T-helper 1 cell treated with Interleukin-12 subunit alpha and Interleukin-12 subunit beta and Interleukin-4 antibody, amounts not matched to agents 30 μg/mL and 1 μg/mL, for 36 hours (primary cell): Measurements from ENCODE around the gene SLC6A11.

Experiments used
- H3K27ac Mint-ChIP-seq: one replicate; pipeline ENCODE4 v1.8.0; 2021; ENCODE audit warnings: mild to moderate bottlenecking, mixed read lengths
- H3K27me3 Mint-ChIP-seq: one replicate; pipeline ENCODE4 v1.8.0; 2021; ENCODE audit warnings: low read depth, mixed read lengths
- H3K36me3 Mint-ChIP-seq: one replicate; pipeline ENCODE4 v1.8.0; 2021; ENCODE audit warnings: low read depth, mixed read lengths
- H3K4me1 Mint-ChIP-seq: one replicate; pipeline ENCODE4 v1.8.0; 2021; ENCODE audit warnings: low read depth, mixed read lengths
- H3K4me3 Mint-ChIP-seq: one replicate; pipeline ENCODE4 v1.8.0; 2021; ENCODE audit warnings: mild to moderate bottlenecking, moderate library complexity, mixed read lengths
- H3K9me3 Mint-ChIP-seq: one replicate; pipeline ENCODE4 v1.8.0; 2021; ENCODE audit warnings: mixed read lengths

SLC6A11 gene

DNA sequence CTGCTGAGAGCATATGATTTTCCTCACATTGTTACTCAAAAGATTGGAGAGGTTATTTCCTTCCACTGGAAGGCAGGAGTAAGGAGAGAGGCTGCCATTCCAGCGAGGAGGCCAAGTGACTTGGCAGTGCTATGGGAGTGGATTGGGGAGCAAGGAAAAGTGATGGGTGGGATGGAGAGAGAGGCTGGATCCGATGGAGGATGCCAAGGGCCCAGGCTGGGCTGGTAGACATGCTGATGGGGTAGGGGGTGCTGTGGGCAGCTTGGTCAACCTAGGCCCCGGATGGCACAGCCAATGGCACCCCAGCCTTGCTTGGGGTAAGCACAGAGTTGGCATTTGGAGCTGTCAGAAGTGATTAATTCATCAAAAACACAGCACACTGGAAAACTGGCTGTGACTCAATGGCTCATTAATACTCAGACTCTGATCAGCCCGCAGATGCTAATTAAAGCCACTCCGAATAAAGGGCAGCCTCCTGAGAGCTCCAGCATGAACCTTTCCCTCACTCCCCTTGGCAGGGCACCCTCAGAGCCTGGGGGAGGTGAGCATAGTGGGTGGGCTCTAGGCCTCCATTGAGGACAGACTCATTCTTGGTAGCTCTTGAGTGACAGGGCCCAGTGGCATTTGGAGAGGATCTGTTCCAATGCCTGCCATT, 154.4 kb downstream of the SLC6A11 start:
- Mint-ChIP-seq H3K27me3 (peaks cover 4% of the 10 kb centered on the region), H3K36me3 (no peaks in the 10 kb centered on the region)

DNA sequence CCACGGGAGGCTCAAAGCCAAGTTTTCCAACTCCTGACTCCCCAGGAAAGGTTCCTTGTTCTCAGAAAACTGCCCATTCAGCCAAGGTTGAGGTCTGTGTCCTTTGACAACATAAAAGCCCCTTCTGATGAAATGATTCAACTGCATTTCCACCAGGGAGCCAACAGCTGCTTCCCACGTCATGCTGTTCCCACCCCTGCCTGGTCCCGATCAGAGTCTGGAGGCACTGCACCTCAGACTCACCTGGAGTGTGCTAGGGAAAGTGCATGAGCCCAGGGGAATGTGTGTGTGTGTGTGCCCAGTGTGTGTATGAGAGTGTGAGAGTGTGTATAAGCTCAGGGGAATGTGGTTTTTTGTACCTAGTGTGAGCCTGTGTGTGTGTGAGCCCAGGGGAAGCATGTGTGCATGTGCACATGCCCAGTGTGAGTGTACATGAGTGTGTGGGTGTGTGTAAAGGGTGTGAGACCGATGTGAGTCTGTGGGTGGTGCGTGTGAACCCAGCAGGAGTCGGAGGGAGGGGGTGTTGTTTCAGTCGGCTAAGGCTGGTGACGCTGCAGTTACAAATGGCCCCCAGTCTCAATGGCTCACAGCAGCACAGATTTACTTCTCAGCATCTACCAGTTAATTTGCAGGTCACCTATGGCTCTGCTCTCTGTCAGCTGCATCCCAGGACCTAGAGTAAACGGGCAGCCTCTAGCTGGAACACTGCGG, 156.2 kb downstream of the SLC6A11 start:
- Mint-ChIP-seq H3K36me3 (no peaks in the 10 kb centered on the region), H3K27me3 (peaks cover 4% of the 10 kb centered on the region), H3K4me1 (peaks cover 1% of the 10 kb centered on the region), H3K9me3 (no peaks in the 10 kb centered on the region), H3K4me3 (no peak overlapping the region), H3K27ac (no peak overlapping the region)

More for the DNA sequence above, 154.4 kb downstream of the SLC6A11 start:
- no peaks in the 10 kb centered on the region for H3K9me3 Mint-ChIP-seq
- no peak overlapping the region for H3K4me3 Mint-ChIP-seq
- H3K4me1 Mint-ChIP-seq: peaks cover 1% of the 10 kb centered on the region
- H3K27ac Mint-ChIP-seq: no peak overlapping the region

DNA sequence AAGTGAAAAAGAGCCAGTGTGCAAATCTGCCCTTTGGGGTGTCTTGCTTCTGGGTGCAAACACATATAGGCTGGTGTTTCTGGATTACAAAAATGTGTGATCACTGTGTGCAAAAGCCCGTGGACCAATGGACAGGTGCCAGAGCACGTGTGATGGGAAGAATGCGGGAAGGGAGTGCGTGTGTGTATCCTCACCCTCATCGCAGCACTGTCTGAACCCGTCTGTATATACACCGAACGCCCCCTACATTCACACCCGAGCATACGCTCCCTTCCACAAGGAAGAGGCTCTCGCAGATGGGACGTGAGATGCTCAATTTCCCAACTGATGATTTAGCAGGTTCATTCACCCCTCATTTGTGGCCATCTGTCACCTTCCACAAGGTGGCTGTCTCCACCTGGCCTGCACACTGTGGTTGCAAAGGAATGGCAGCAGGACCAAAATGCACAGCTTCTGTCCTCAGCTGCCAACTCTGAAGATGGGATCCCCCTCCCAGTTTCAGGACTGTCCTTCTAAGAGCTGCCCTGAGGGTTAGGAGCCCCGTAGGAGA, 157.1 kb downstream of the SLC6A11 start:
- Mint-ChIP-seq H3K36me3 (no peaks in the 10 kb centered on the region), H3K9me3 (no peaks in the 10 kb centered on the region), H3K4me1 (peaks cover 1% of the 10 kb centered on the region), H3K4me3 (no peak overlapping the region), H3K27me3 (peaks cover 4% of the 10 kb centered on the region), H3K27ac (no peak overlapping the region)

DNA sequence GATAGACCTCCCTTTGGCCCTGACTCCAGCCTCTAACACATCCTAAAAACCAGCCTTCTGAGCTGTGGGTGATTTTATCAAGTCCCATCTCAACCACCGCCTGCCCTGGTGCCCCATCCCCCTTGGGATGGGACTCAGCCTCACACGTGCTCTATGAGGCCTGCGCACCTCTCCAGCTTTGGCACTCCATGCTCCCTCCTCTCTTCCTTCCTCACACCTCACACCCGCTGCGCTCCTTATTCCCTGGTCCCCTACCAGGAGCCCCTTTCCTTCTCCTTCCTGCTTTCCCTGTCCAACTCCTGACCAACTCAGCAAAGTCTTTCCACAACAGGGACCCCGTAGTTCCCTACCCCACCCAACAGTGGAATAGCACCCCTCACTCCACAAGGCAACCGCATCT, 158.1 kb downstream of the SLC6A11 start:
- Mint-ChIP-seq H3K27me3 (peaks cover 8% of the 10 kb centered on the region), H3K36me3 (no peaks in the 10 kb centered on the region), H3K27ac (no peak overlapping the region), H3K4me1 (peaks cover 1% of the 10 kb centered on the region), H3K9me3 (no peaks in the 10 kb centered on the region), H3K4me3 (no peak overlapping the region)

DNA sequence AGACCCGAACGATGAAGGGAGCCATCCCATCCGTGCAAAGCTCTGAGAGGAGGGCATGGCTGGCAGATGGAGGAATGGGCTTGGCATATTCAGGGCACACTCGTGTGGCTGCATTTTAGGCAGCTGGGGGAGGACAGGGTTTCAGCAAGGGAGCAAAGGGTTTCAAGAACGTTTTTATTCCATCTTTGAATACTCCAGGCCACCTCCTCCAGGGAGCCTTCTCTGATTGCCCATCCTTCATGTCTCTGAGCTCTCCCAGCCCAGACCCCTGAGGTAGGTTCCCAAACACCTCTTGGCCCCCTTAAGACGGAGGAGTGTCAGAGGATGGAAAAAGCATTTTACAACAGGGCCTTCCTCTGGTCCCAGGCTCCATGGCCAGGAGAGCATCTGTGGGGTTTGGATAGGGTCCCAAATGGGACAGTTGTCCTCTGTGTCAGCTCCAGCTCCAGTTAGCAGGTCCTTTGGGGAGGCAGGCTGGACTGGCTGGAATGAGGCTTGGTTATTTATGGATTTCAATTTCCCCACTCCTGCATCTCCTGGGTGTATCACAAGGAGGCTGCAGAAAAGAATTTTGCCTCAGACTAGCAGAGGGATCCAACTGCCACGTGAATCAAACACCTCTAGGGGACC, 158.8 kb downstream of the SLC6A11 start:
- H3K4me1 Mint-ChIP-seq: peaks cover 1% of the 10 kb centered on the region
- H3K27ac Mint-ChIP-seq: no peak overlapping the region
- no peaks in the 10 kb centered on the region for H3K9me3 Mint-ChIP-seq
- H3K27me3 Mint-ChIP-seq: peaks cover 9% of the 10 kb centered on the region
- H3K36me3 Mint-ChIP-seq: no peaks in the 10 kb centered on the region
- H3K4me3 Mint-ChIP-seq: no peak overlapping the region

DNA sequence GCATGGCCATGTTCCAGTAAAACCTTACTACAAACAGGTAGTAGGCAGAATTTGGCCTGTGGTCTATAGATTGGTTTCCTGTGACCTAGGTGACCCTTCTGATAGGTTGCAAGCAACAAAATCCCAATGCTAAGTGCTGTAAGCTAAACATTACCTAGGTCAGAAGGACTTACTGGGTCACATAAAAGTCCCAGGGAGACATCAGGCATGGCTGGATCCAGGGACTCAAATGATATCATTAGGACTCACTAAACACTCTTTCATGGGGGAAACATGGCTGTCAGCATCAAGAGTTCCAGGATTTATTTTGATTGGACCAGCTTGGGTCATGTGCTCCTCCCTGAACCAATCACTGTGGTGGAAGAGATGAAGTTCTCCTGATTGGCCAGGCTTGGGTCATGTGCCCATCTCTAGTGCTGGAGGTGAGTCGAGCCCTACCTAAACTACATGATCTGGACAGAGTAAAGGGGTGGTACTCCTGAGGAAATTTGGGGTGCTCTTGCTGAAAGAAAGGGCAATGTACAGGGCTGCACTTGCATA, 159.7 kb downstream of the SLC6A11 start:
- Mint-ChIP-seq H3K36me3 (no peaks in the 10 kb centered on the region), H3K27ac (no peak overlapping the region), H3K27me3 (peaks cover 9% of the 10 kb centered on the region), H3K9me3 (no peaks in the 10 kb centered on the region), H3K4me1 (peaks cover 1% of the 10 kb centered on the region), H3K4me3 (no peak overlapping the region)

DNA sequence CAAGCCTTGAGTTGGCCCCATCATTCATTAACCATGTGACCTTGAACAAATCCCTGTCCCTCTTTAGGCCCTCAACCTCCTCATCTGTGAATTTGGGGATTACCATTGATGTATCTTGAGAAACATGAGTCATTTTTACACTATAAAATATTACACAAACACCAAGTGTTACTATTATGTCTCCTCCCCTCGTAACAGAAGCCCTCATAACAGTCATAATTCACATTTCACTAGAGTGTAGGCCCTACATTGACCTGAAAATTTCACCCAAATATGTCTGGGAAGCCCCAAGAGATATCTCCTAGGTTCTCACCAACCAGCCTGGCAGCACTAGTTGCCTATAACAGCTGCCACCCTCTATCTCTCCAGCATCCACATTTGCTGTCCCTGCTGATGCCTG, 160.7 kb downstream of the SLC6A11 start:
- H3K4me1 Mint-ChIP-seq: peaks cover 1% of the 10 kb centered on the region
- H3K27me3 Mint-ChIP-seq: peaks cover 9% of the 10 kb centered on the region
- H3K27ac Mint-ChIP-seq: no peak overlapping the region
- no peak overlapping the region for H3K4me3 Mint-ChIP-seq
- no peaks in the 10 kb centered on the region for H3K36me3 Mint-ChIP-seq
- H3K9me3 Mint-ChIP-seq: no peaks in the 10 kb centered on the region

DNA sequence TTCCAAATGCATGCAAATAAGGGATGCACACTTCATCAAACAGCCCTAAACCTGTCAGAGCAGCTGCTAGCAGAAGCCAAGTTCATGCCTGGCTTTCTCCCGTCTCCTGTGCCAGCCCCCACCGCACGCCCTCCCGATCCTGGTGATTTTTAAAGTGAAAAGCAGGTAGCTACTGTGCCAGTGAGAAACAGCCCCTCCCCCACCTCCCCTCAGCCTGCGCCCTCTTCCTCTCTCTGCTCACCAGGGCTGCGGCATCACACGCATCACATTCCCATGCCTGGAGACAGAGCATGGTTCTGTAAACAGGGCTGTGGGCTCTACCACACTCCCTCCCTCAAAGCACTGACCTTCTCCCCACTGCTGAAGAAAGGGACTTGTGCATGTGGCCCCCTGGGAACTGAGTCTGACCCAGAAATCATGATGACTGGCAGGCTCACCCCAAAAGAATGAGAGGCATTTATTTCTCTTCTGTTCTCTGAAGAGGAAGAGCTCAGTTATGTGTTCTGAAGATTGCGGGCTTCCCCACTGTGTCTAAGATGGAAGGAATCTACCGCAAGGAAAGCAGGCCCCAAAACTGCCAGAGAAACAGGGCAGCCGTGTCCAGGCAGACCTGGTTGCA, 162.0 kb downstream of the SLC6A11 start:
- Mint-ChIP-seq H3K36me3 (no peaks in the 10 kb centered on the region), H3K9me3 (no peaks in the 10 kb centered on the region), H3K4me1 (peaks cover 1% of the 10 kb centered on the region), H3K27me3 (peaks cover 17% of the 10 kb centered on the region), H3K27ac (no peak overlapping the region), H3K4me3 (no peak overlapping the region)

DNA sequence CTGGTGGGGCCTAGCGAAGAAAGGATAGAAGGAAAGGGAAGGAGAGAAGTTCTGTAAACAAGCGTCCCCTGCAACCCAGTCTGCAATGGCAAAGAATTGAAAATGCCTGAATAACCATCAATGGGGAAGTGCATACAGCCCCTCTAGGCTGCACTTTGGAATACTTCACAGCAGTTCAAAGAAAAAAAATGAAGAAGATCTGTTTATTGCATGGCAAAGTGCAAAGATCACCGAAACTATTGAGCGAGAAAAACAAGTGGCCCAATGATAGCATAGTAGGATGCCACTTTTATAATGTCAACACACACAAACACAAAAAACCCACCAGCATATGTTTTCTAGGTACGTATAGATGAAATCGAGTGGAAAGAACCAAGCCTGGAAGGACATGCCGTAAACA, 162.9 kb downstream of the SLC6A11 start:
- Mint-ChIP-seq H3K36me3 (no peaks in the 10 kb centered on the region), H3K4me1 (peaks cover 1% of the 10 kb centered on the region), H3K9me3 (no peaks in the 10 kb centered on the region), H3K4me3 (no peak overlapping the region), H3K27ac (no peak overlapping the region), H3K27me3 (peaks cover 22% of the 10 kb centered on the region)

DNA sequence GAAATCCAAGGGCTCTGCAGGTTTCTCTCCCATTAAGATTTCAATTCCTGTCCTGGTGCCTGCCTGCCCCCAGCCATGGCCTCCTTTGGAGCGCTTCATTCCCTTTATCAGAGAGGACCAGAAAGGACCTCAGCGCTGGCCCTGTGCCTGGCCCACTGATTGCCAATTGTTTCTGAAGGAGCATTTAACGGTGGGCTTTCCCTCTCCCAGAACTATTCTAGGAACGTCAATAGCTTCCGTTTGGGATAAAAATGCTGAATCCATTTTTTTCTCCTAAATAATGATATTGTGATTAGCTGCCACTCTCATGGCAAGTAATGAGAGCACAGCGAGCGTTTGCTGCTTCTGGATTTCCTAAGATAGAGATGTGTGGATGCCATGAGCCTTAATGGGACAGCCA, 164.3 kb downstream of the SLC6A11 start:
- no peak overlapping the region for H3K4me3 Mint-ChIP-seq
- no peaks in the 10 kb centered on the region for H3K4me1 Mint-ChIP-seq
- H3K27ac Mint-ChIP-seq: no peak overlapping the region
- H3K9me3 Mint-ChIP-seq: no peaks in the 10 kb centered on the region
- no peaks in the 10 kb centered on the region for H3K36me3 Mint-ChIP-seq
- H3K27me3 Mint-ChIP-seq: peaks cover 18% of the 10 kb centered on the region

DNA sequence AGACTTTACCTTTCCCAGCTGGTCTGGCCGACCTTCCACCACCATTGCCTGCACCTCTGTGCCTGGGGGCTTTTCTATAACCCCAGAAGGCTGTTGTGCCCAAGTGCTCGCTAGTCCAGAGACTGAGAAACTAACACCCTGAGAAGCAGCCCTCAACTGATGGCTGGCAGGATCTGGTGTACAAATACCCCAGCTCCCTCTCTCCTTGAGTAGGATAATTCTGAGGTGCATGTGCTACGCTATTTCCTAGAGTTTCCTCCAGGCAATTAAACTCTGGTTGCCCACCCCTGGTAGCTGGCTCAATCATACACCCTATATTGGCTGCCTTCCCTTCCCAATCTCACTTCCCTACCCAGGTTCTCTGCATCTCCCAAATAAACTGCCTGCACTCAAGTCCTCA, 165.0 kb downstream of the SLC6A11 start:
- no peak overlapping the region for H3K4me3 Mint-ChIP-seq

DNA sequence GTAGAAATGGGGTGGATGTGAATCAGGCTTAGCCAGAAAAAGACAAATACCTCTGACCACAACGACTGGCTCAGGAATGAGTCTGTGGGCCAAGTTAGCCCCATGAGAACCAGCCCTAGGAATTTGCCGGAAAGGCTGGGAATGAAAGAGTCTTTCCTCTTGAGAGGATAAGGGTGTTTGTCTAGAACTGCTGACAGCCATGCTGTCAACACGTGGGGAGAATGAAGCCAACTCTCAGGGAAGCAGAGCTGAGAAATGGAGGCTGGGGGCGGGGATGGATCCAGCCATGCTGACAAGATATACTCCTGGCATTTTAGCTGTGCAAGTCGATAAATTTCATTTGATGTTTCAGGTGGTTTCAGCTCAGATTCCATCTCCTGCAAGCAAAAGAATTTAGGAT, 165.9 kb downstream of the SLC6A11 start:
- H3K36me3 Mint-ChIP-seq: no peaks in the 10 kb centered on the region
- no peak overlapping the region for H3K27ac Mint-ChIP-seq
- H3K4me1 Mint-ChIP-seq: no peaks in the 10 kb centered on the region
- no peak overlapping the region for H3K4me3 Mint-ChIP-seq
- H3K27me3 Mint-ChIP-seq: peaks cover 18% of the 10 kb centered on the region
- H3K9me3 Mint-ChIP-seq: no peaks in the 10 kb centered on the region

More for the DNA sequence above, 165.0 kb downstream of the SLC6A11 start:
- H3K9me3 Mint-ChIP-seq: no peaks in the 10 kb centered on the region
- no peaks in the 10 kb centered on the region for H3K4me1 Mint-ChIP-seq
- no peaks in the 10 kb centered on the region for H3K36me3 Mint-ChIP-seq
- peaks cover 18% of the 10 kb centered on the region for H3K27me3 Mint-ChIP-seq
- H3K27ac Mint-ChIP-seq: no peak overlapping the region

DNA sequence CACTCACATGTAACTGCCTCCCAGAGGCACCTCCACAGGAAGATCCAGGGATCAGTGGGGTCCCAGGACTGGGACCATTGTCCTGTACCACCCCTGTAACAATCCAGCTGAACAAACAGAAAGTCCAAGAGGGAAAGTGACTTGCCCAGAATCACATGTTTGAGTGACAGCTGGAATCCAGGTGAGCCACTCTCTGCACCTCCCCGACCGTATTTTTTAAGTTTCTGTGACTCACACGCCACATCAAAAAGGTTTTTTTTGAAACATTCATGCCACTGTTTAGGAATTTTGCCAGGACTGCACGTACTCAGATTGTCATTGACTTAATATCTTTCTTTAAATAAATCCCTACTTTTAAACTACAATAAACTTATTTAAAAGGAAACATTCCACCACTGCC, 166.8 kb downstream of the SLC6A11 start:
- H3K9me3 Mint-ChIP-seq: no peaks in the 10 kb centered on the region
- H3K4me1 Mint-ChIP-seq: no peaks in the 10 kb centered on the region
- H3K27ac Mint-ChIP-seq: no peak overlapping the region
- peaks cover 18% of the 10 kb centered on the region for H3K27me3 Mint-ChIP-seq
- H3K36me3 Mint-ChIP-seq: no peaks in the 10 kb centered on the region
- H3K4me3 Mint-ChIP-seq: no peak overlapping the region

DNA sequence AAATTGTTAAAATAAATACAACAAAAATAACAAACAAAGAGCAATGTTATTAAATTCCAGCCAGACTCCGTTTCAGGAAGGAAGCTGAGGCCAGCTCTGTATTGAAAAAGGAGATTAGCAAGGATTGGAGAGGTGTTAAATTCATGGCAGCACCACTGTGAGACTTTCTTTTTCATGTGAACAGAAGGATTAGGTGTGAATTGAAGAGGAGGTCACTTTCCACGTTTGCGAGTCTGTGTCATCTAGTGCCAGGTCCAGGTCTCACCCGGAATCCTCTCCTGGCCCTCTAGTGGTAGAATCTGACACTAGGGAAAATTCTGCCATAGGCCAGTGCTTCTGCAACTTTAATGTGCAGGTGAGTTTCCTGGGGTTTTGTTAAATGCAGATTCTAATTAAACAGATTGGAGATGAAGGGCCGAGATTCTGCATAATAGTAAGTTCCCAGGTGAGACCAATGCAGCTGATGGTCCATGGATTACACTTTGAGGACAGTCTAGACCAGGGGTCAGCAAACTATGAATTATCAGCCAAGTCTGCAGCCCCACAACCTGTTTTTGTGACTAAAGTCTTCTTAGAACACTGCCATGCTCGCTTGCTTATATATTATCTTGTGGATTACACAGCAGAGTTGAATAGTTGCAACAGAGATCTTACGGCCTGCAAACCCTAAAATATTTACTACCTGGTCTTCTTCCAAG, 167.3 kb downstream of the SLC6A11 start:
- H3K27ac Mint-ChIP-seq: no peak overlapping the region

More for the DNA sequence above, 167.3 kb downstream of the SLC6A11 start:
- Mint-ChIP-seq H3K4me1 (no peaks in the 10 kb centered on the region), H3K4me3 (no peak overlapping the region), H3K36me3 (no peaks in the 10 kb centered on the region), H3K27me3 (peaks cover 18% of the 10 kb centered on the region), H3K9me3 (no peaks in the 10 kb centered on the region)
